ENCODE measurements around the gene RIPOR2. TPM values are rescaled to one million over a fixed set of nuclear protein-coding genes. Genes with fewer than 3 reads are reported as not detected.

Gene RIPOR2
- total RNA-seq, 4 donors from 2014 or later: 5.2 to 34.0 (median 21.2) TPM

GRCh38 chr6:24763578-24763977 lies 172.2 kb downstream of the RIPOR2 start:
- DNase-seq: no peak
- H3K27me3 ChIP-seq: no peaks in the 10 kb centered on the region
- no peaks in the 10 kb centered on the region for H3K9me3 ChIP-seq
- intact Hi-C loops (cut with DNase I; ENCODE audit: low total_unique reads): no loop called here
- ATAC-seq: no peak
- TF ChIP-seq CTCF (IDR thresholded peaks at IDR 0.05 in 4 of 5, conservative IDR thresholded peaks at IDR 0.05 in 1 of 5): no peak
- no peak for TF ChIP-seq POLR2A (IDR thresholded peaks at IDR 0.05)
- no peak overlapping the region for H3K27ac ChIP-seq
- H3K4me3 ChIP-seq: no peak overlapping the region
- in situ Hi-C loops (cut with MboI; ENCODE audit: low sequenced_read_pairs in 4 of 4): loop anchor here (10.0 kb wide), 1 partner anchor 179 kb away; no protein-coding TSS in a partner anchor
- H3K4me1 ChIP-seq: no peaks in the 10 kb centered on the region
- no peaks in the 10 kb centered on the region for H3K36me3 ChIP-seq

DNA sequence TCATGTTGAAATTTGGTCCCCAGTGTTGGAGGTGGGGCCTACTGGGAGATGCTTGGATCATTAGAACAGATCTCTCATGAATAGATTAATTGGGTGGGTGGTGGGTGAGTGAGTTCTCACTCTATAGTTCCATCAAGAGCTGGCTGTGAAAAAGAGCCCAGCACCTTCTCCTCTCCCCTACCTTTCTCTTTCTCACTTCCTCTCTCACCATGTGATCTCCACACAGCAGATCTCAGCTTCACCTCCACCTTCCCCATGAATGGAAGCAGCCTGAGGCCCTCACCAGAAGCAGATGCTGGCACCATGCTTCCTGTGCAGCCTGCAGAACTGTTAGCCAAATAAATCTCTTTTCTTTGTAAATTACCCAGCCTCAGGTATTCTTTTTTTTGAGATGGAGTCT lies 173.9 kb downstream of the RIPOR2 start:
- ATAC-seq: no peak
- Histone ChIP-seq H3K27ac (no peak overlapping the region), H3K27me3 (no peaks in the 10 kb centered on the region), H3K4me1 (no peaks in the 10 kb centered on the region), H3K4me3 (no peak overlapping the region), H3K36me3 (no peaks in the 10 kb centered on the region), H3K9me3 (no peaks in the 10 kb centered on the region)
- intact Hi-C loops (cut with DNase I; ENCODE audit: low total_unique reads) (no loop called here), in situ Hi-C loops (cut with MboI; ENCODE audit: low sequenced_read_pairs in 4 of 4) (loop anchor here (10.0 kb wide), 1 partner anchor 177 kb away; no protein-coding TSS in a partner anchor)
- no peak for TF ChIP-seq CTCF (IDR thresholded peaks at IDR 0.05 in 4 of 5, conservative IDR thresholded peaks at IDR 0.05 in 1 of 5)
- TF ChIP-seq POLR2A (IDR thresholded peaks at IDR 0.05): no peak
- no peak for DNase-seq

GRCh38 chr6:24761193-24761835 lies 174.4 kb downstream of the RIPOR2 start:
- DNase-seq (no peak), ATAC-seq (no peak)
- H3K27ac ChIP-seq: no peak overlapping the region
- intact Hi-C loops (cut with DNase I; ENCODE audit: low total_unique reads): no loop called here
- H3K27me3 ChIP-seq: no peaks in the 10 kb centered on the region
- no peaks in the 10 kb centered on the region for H3K36me3 ChIP-seq
- in situ Hi-C loops (cut with MboI; ENCODE audit: low sequenced_read_pairs in 4 of 4): loop anchor here (10.0 kb wide), 1 partner anchor 177 kb away; no protein-coding TSS in a partner anchor
- TF ChIP-seq CTCF (IDR thresholded peaks at IDR 0.05 in 4 of 5, conservative IDR thresholded peaks at IDR 0.05 in 1 of 5): no peak
- no peak for TF ChIP-seq POLR2A (IDR thresholded peaks at IDR 0.05)
- no peak overlapping the region for H3K4me3 ChIP-seq
- no peaks in the 10 kb centered on the region for H3K9me3 ChIP-seq
- H3K4me1 ChIP-seq: no peaks in the 10 kb centered on the region

- Histone ChIP-seq H3K27ac (no peak overlapping the region), H3K4me1 (no peaks in the 10 kb centered on the region), H3K36me3 (no peaks in the 10 kb centered on the region), H3K9me3 (no peaks in the 10 kb centered on the region), H3K27me3 (no peaks in the 10 kb centered on the region), H3K4me3 (no peak overlapping the region)
- in situ Hi-C loops (cut with MboI; ENCODE audit: low sequenced_read_pairs in 4 of 4): loop anchor here (10.0 kb wide), 1 partner anchor 175 kb away; no protein-coding TSS in a partner anchor
- DNase-seq (no peak), ATAC-seq (no peak)
- TF ChIP-seq POLR2A (IDR thresholded peaks at IDR 0.05): no peak
- no peak for TF ChIP-seq CTCF (IDR thresholded peaks at IDR 0.05 in 4 of 5, conservative IDR thresholded peaks at IDR 0.05 in 1 of 5)
- intact Hi-C loops (cut with DNase I; ENCODE audit: low total_unique reads): no loop called here
These were observed 175.6 kb downstream of the RIPOR2 start for GRCh38 chr6:24760210-24760609.
